ENCODE data around the gene SMYD3.

DNA sequence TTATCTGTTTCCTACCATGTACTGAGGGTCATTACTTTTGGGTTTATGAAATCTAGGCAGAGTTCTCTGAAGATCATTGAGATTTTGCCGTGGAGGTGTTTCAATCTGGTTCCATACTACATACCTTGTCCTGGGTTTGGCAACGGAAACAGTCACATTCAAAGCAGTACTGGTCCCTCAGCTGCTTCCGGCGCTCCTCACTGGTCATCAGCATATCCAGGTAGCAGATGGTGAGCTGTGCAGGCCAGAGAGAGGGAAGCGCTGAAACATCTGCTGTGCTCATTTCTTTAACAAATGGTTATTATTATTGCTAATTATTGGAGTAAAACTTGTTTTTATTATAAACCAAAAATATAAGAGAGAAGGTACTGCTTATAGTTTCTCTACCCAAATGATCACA is 591.7 kb downstream of the SMYD3 start:
- TF ChIP-seq RFX5 (IDR thresholded peaks at IDR 0.05) (no peak), POLR2A (IDR thresholded peaks at IDR 0.05; ENCODE audit: low read length) (no peak), ZC3H11A (IDR thresholded peaks at IDR 0.05) (no peak), SMC3 (IDR thresholded peaks at IDR 0.05) (no peak), RAD21 (conservative IDR thresholded peaks at IDR 0.05 in 1 of 2, IDR thresholded peaks at IDR 0.05 in 1 of 2) (no peak)
- TF ChIP-seq, protein P1, sequence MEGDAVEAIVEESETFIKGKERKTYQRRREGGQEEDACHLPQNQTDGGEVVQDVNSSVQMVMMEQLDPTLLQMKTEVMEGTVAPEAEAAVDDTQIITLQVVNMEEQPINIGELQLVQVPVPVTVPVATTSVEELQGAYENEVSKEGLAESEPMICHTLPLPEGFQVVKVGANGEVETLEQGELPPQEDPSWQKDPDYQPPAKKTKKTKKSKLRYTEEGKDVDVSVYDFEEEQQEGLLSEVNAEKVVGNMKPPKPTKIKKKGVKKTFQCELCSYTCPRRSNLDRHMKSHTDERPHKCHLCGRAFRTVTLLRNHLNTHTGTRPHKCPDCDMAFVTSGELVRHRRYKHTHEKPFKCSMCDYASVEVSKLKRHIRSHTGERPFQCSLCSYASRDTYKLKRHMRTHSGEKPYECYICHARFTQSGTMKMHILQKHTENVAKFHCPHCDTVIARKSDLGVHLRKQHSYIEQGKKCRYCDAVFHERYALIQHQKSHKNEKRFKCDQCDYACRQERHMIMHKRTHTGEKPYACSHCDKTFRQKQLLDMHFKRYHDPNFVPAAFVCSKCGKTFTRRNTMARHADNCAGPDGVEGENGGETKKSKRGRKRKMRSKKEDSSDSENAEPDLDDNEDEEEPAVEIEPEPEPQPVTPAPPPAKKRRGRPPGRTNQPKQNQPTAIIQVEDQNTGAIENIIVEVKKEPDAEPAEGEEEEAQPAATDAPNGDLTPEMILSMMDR (IDR thresholded peaks at IDR 0.05): no peak
- TF ChIP-seq, protein P2, sequence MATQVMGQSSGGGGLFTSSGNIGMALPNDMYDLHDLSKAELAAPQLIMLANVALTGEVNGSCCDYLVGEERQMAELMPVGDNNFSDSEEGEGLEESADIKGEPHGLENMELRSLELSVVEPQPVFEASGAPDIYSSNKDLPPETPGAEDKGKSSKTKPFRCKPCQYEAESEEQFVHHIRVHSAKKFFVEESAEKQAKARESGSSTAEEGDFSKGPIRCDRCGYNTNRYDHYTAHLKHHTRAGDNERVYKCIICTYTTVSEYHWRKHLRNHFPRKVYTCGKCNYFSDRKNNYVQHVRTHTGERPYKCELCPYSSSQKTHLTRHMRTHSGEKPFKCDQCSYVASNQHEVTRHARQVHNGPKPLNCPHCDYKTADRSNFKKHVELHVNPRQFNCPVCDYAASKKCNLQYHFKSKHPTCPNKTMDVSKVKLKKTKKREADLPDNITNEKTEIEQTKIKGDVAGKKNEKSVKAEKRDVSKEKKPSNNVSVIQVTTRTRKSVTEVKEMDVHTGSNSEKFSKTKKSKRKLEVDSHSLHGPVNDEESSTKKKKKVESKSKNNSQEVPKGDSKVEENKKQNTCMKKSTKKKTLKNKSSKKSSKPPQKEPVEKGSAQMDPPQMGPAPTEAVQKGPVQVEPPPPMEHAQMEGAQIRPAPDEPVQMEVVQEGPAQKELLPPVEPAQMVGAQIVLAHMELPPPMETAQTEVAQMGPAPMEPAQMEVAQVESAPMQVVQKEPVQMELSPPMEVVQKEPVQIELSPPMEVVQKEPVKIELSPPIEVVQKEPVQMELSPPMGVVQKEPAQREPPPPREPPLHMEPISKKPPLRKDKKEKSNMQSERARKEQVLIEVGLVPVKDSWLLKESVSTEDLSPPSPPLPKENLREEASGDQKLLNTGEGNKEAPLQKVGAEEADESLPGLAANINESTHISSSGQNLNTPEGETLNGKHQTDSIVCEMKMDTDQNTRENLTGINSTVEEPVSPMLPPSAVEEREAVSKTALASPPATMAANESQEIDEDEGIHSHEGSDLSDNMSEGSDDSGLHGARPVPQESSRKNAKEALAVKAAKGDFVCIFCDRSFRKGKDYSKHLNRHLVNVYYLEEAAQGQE (IDR thresholded peaks at IDR 0.05): no peak
